WTC11 (cell line): ENCODE results near the gene ZBTB44. TPM values are rescaled to one million over a fixed set of nuclear protein-coding genes. Genes with fewer than 3 reads are reported as not detected.

Source experiments
- ATAC-seq: fragments of 200-7000 bp; cut with Tn5 transposase; 2 replicates; pipeline ENCODE4 v1.10.0; 2021; ENCODE audit warnings: mild to moderate bottlenecking, moderate library complexity
- CTCF ChIA-PET: fragments of 300-600 bp; sonication (Branson Sonifier 250); formaldehyde crosslinking; loops from one replicate; lab custom pipeline; 2021; ENCODE audit warnings: antibody characterized with exemption; lab: Charles Lee
- POLR2A ChIA-PET: fragments of 350-600 bp; sonication (Branson Sonifier 250); formaldehyde crosslinking; loops from one replicate; lab custom pipeline; 2021; ENCODE audit warnings: antibody characterized with exemption; lab: Charles Lee
- DNase-seq: peaks from one replicate; pipeline ENCODE4 v3.0.0; 2021; ENCODE audit warnings: low spot score
- H3K27ac Mint-ChIP-seq: 2 replicates; pipeline ENCODE4 v1.8.0; 2021; ENCODE audit warnings: mixed read lengths
- H3K27me3 Mint-ChIP-seq: 2 replicates; pipeline ENCODE4 v1.8.0; 2021; ENCODE audit warnings: low read depth, mild to moderate bottlenecking, moderate library complexity, mixed read lengths
- H3K36me3 Mint-ChIP-seq: 2 replicates; pipeline ENCODE4 v1.8.0; 2021; ENCODE audit warnings: mixed read lengths
- H3K4me1 Mint-ChIP-seq: 2 replicates; pipeline ENCODE4 v1.8.0; 2022; ENCODE audit warnings: mixed read lengths
- H3K4me3 Mint-ChIP-seq: 2 replicates; pipeline ENCODE4 v1.8.0; 2021; ENCODE audit warnings: mild to moderate bottlenecking, moderate library complexity, mixed read lengths
- H3K9me3 Mint-ChIP-seq: 2 replicates; pipeline ENCODE4 v1.8.0; 2021; ENCODE audit warnings: mixed read lengths
- ATF1 ChIP-seq: sonication (generic); formaldehyde crosslinking; IDR thresholded peaks from 2 replicates; pipeline ENCODE4 v1.8.1; 2023; ENCODE audit warnings: mild to moderate bottlenecking, moderate library complexity, missing genetic modification reagents
- ATF2 ChIP-seq: sonication (generic); formaldehyde crosslinking; IDR thresholded peaks from 2 replicates; pipeline ENCODE4 v1.8.1; 2022; ENCODE audit warnings: low read depth, missing genetic modification reagents, borderline replicate concordance
- CBFB ChIP-seq: sonication (generic); formaldehyde crosslinking; IDR thresholded peaks from 2 replicates; pipeline ENCODE4 v1.8.1; 2022; ENCODE audit warnings: mild to moderate bottlenecking, low read depth, missing genetic modification reagents
- E2F4 ChIP-seq: sonication (generic); formaldehyde crosslinking; IDR thresholded peaks from 2 replicates; pipeline ENCODE4 v1.8.1; 2022; ENCODE audit warnings: low read depth, mild to moderate bottlenecking, moderate library complexity, missing genetic modification reagents, borderline replicate concordance
- ELF4 ChIP-seq: sonication (generic); formaldehyde crosslinking; IDR thresholded peaks from 2 replicates; pipeline ENCODE4 v1.8.1; 2022; ENCODE audit warnings: low read depth, mild to moderate bottlenecking, moderate library complexity, missing genetic modification reagents
- ERG ChIP-seq: fragments of 250-450 bp; sonication (Bioruptor Pico); IDR thresholded peaks from 2 replicates; pipeline ENCODE4 v1.8.0; 2021; ENCODE audit warnings: mild to moderate bottlenecking
- IRF1 ChIP-seq: sonication (generic); formaldehyde crosslinking; IDR thresholded peaks from 2 replicates; pipeline ENCODE4 v1.8.0; 2023; ENCODE audit warnings: missing genetic modification reagents
- MXD4 ChIP-seq: fragments of 250-450 bp; sonication (Bioruptor Pico); IDR thresholded peaks from 2 replicates; pipeline ENCODE4 v1.8.0; 2021; ENCODE audit warnings: mild to moderate bottlenecking, moderate library complexity, borderline replicate concordance
- NFATC4 ChIP-seq: fragments of 250-450 bp; sonication (Bioruptor Pico); IDR thresholded peaks from 2 replicates; pipeline ENCODE4 v1.9.0; 2021; ENCODE audit warnings: mild to moderate bottlenecking
- NFE2L1 ChIP-seq: sonication (generic); formaldehyde crosslinking; IDR thresholded peaks from 2 replicates; pipeline ENCODE4 v1.8.1; 2023; ENCODE audit warnings: missing genetic modification reagents
- NR3C1 ChIP-seq: sonication (generic); formaldehyde crosslinking; conservative IDR thresholded peaks from 2 replicates; pipeline ENCODE4 v1.8.1; 2023; ENCODE audit warnings: low read depth, mild to moderate bottlenecking, missing genetic modification reagents
- RELA ChIP-seq: sonication (generic); formaldehyde crosslinking; IDR thresholded peaks from 2 replicates; pipeline ENCODE4 v1.8.1; 2022; ENCODE audit warnings: missing genetic modification reagents, mild to moderate bottlenecking, borderline replicate concordance
- RORB ChIP-seq: fragments of 250-450 bp; sonication (Bioruptor Pico); IDR thresholded peaks from 2 replicates; pipeline ENCODE4 v1.9.0; 2021; ENCODE audit warnings: mild to moderate bottlenecking
- SMAD3 ChIP-seq: sonication (generic); formaldehyde crosslinking; IDR thresholded peaks from 2 replicates; pipeline ENCODE4 v1.8.0; 2022; ENCODE audit warnings: missing genetic modification reagents, mild to moderate bottlenecking, borderline replicate concordance
- SMAD4 ChIP-seq: sonication (generic); formaldehyde crosslinking; IDR thresholded peaks from 2 replicates; pipeline ENCODE4 v1.8.0; 2022; ENCODE audit warnings: mild to moderate bottlenecking, missing genetic modification reagents
- TP53 ChIP-seq: sonication (generic); formaldehyde crosslinking; IDR thresholded peaks from 2 replicates; pipeline ENCODE4 v1.8.1; 2023; ENCODE audit warnings: mild to moderate bottlenecking, missing genetic modification reagents
- USF1 ChIP-seq: sonication (generic); formaldehyde crosslinking; IDR thresholded peaks from 2 replicates; pipeline ENCODE4 v1.8.0; 2022; ENCODE audit warnings: mild to moderate bottlenecking, missing genetic modification reagents
- ZBTB21 ChIP-seq: sonication (generic); formaldehyde crosslinking; IDR thresholded peaks from 2 replicates; pipeline ENCODE4 v1.8.1; 2023; ENCODE audit warnings: mild to moderate bottlenecking, missing genetic modification reagents, borderline replicate concordance
- ZNF317 ChIP-seq: sonication (generic); formaldehyde crosslinking; IDR thresholded peaks from 2 replicates; pipeline ENCODE4 v1.8.1; 2023; ENCODE audit warnings: low read depth, mild to moderate bottlenecking, moderate library complexity, missing genetic modification reagents, borderline replicate concordance
- ZNF532 ChIP-seq: fragments of 250-450 bp; sonication (Bioruptor Pico); IDR thresholded peaks from 2 replicates; pipeline ENCODE4 v1.9.0; 2021; ENCODE audit warnings: mild to moderate bottlenecking, borderline replicate concordance
- ZSCAN18 ChIP-seq: fragments of 250-450 bp; sonication (Bioruptor Pico); IDR thresholded peaks from 2 replicates; pipeline ENCODE4 v2.1.2; 2022; ENCODE audit warnings: mild to moderate bottlenecking, moderate library complexity
- total RNA-seq: library from RNA; stranded (reverse); gene quantifications from 3 replicates; pipeline ENCODE4 v1.2.3, GENCODE V29; 2021

The ZBTB44 gene
- total RNA-seq, 1 experiment from 2014 or later, result 107 TPM

GRCh38 chr11:130188585-130189347 is 126.0 kb downstream of the ZBTB44 start:
- no peak for TF ChIP-seq ZBTB21 (CRISPR knock-in tag)
- no peak for TF ChIP-seq ATF1 (CRISPR knock-in tag)
- TF ChIP-seq ATF2, result no peak
- no peak for TF ChIP-seq ZSCAN18
- TF ChIP-seq NR3C1, result no peak
- TF ChIP-seq ELF4 (CRISPR knock-in tag), result no peak
- TF ChIP-seq NFE2L1 (CRISPR knock-in tag), result no peak
- no peak for TF ChIP-seq ERG (CRISPR knock-in tag)
- no peak for TF ChIP-seq NFATC4 (CRISPR knock-in tag)
- TF ChIP-seq RORB (CRISPR knock-in tag), result no peak
- no peak for TF ChIP-seq IRF1 (CRISPR knock-in tag)
- no peak for TF ChIP-seq ZNF532 (CRISPR knock-in tag)
- TF ChIP-seq CBFB (CRISPR knock-in tag), result no peak
- TF ChIP-seq SMAD3, result no peak
- POLR2A ChIA-PET, result no interaction called here

GRCh38 chr11:130188047-130188446 is 126.7 kb downstream of the ZBTB44 start:
- CTCF ChIA-PET, result no interaction called here
- H3K27ac Mint-ChIP-seq, result no peak overlapping the region
- TF ChIP-seq NR3C1, result no peak
- TF ChIP-seq MXD4 (CRISPR knock-in tag), result no peak
- no peak for TF ChIP-seq RELA (CRISPR knock-in tag)
- TF ChIP-seq ZNF317, result no peak
- TF ChIP-seq ATF2, result no peak
- no peak for TF ChIP-seq TP53 (CRISPR knock-in tag)
- no peak for TF ChIP-seq USF1 (CRISPR knock-in tag)
- TF ChIP-seq E2F4 (CRISPR knock-in tag), result no peak
- no peak for TF ChIP-seq SMAD4 (CRISPR knock-in tag)
- TF ChIP-seq, all 79 proteins: peak for 0
- H3K4me3 Mint-ChIP-seq, result no peak overlapping the region
- DNase-seq, result no peak
- no peaks in the 10 kb centered on the region for H3K27me3 Mint-ChIP-seq
- H3K4me1 Mint-ChIP-seq, result peaks cover 7% of the 10 kb centered on the region
- ATAC-seq, result no peak
- no peaks in the 10 kb centered on the region for H3K36me3 Mint-ChIP-seq
- H3K9me3 Mint-ChIP-seq, result no peaks in the 10 kb centered on the region
- POLR2A ChIA-PET, result no interaction called here

More at GRCh38 chr11:130188585-130189347, 126.0 kb downstream of the ZBTB44 start:
- Mint-ChIP-seq H3K36me3 (no peaks in the 10 kb centered on the region), H3K9me3 (no peaks in the 10 kb centered on the region), H3K27me3 (no peaks in the 10 kb centered on the region), H3K27ac (no peak overlapping the region; the same call in 1 of the 2 replicates), H3K4me3 (no peak overlapping the region), H3K4me1 (peaks cover 4% of the 10 kb centered on the region)
- CTCF ChIA-PET, result interaction anchor here (0.9 to 1.4 kb wide), 2 partner anchors 24 to 43 kb away, joined by 3 to 5 read pairs; no protein-coding TSS in a partner anchor
- ATAC-seq (no peak), DNase-seq (no peak)
